ENCODE measurements around the gene VAC14.

DNA sequence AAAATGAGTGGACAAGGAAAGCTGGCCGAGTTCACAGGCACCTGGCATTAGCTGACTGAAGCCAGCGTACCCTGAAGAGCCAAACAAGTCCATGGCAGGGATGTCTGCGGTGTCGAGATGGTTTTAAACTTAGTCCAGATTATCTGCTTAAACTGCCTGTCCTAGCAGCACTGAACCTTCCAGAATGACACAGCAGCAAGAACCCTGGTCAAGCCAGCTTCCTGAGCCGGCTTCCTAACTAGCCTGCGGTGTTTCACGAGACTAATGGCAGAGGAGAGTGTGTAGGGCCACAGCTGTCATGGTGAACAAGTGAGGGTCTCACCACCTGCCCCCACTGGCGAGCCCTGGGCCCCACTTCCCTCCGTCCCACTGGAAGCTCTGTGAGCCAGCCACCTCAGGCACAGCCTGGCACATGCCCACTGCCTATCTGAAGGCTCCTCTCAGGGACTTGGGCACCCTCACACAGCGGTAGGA, 86.3 kb downstream of the VAC14 start:
- TF ChIP-seq EZH2 (IDR thresholded peaks at IDR 0.05; ENCODE audit: borderline replicate concordance, low read length): no peak
- TF ChIP-seq, protein P1, sequence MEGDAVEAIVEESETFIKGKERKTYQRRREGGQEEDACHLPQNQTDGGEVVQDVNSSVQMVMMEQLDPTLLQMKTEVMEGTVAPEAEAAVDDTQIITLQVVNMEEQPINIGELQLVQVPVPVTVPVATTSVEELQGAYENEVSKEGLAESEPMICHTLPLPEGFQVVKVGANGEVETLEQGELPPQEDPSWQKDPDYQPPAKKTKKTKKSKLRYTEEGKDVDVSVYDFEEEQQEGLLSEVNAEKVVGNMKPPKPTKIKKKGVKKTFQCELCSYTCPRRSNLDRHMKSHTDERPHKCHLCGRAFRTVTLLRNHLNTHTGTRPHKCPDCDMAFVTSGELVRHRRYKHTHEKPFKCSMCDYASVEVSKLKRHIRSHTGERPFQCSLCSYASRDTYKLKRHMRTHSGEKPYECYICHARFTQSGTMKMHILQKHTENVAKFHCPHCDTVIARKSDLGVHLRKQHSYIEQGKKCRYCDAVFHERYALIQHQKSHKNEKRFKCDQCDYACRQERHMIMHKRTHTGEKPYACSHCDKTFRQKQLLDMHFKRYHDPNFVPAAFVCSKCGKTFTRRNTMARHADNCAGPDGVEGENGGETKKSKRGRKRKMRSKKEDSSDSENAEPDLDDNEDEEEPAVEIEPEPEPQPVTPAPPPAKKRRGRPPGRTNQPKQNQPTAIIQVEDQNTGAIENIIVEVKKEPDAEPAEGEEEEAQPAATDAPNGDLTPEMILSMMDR (IDR thresholded peaks at IDR 0.05; ENCODE audit: low read length): no peak

All from OCI-LY1 (cell line).